OCI-LY7 (cell line): ENCODE measurements around the gene MPP7. TPM values are rescaled to one million over a fixed set of nuclear protein-coding genes. Genes with fewer than 3 reads are reported as not detected.

Experiments used
- BruUV-seq: library from RNA; stranded (reverse); fragments of 400-500 nt; replicated peaks from 2 replicates; lab custom pipeline; 2021; lab: Mats Ljungman, UMichigan
- CTCF ChIA-PET: fragments of 300-600 bp; sonication (Branson Sonifier 250); formaldehyde crosslinking; loops from one replicate; lab custom pipeline; 2022; ENCODE audit warnings: antibody characterized with exemption; ENCODE audit not compliant: unreplicated experiment; lab: Charles Lee
- POLR2A ChIA-PET: fragments of 300-600 bp; sonication (Branson Sonifier 250); formaldehyde crosslinking; loops from one replicate; lab custom pipeline; 2022; ENCODE audit warnings: antibody characterized with exemption; lab: Charles Lee
- DNase-seq: peaks from one replicate; pipeline ENCODE4 v3.0.0-alpha.2; 2015; ENCODE audit warnings: low spot score
- H2AFZ ChIP-seq: fragments of 200-600 bp; sonication (generic), shearing (Covaris generic); 2 replicates; pipeline ENCODE4 v1.6.1; 2014; ENCODE audit warnings: mild to moderate bottlenecking, antibody characterized with exemption, low read length, moderate library complexity
- H3K27ac ChIP-seq: fragments of 200-600 bp; sonication (generic); 2 replicates; pipeline ENCODE4 v1.5.1; 2014; ENCODE audit warnings: mixed run types, low read depth, mild to moderate bottlenecking, moderate library complexity, low read length, inconsistent platforms; ENCODE audit not compliant: poor library complexity, severe bottlenecking
- H3K36me3 ChIP-seq: fragments of 200-600 bp; sonication (generic); 2 replicates; pipeline ENCODE4 v1.6.1; 2014; ENCODE audit warnings: mild to moderate bottlenecking, antibody characterized with exemption, low read length, moderate library complexity, mixed read lengths; ENCODE audit not compliant: insufficient read depth
- H3K4me1 ChIP-seq: fragments of 200-600 bp; sonication (generic); 2 replicates; pipeline ENCODE4 v1.5.1; 2014; ENCODE audit warnings: mild to moderate bottlenecking, low read length; ENCODE audit not compliant: insufficient read depth, poor library complexity, severe bottlenecking
- H3K4me2 ChIP-seq: fragments of 200-600 bp; sonication (generic); 2 replicates; pipeline ENCODE4 v1.6.1; 2014; ENCODE audit warnings: mild to moderate bottlenecking, low read length
- H3K4me3 ChIP-seq: fragments of 200-600 bp; sonication (generic); 2 replicates; pipeline ENCODE4 v1.5.1; 2014; ENCODE audit warnings: mild to moderate bottlenecking, low read depth, low read length; ENCODE audit not compliant: poor library complexity, severe bottlenecking
- H3K79me2 ChIP-seq: fragments of 200-600 bp; sonication (generic); 2 replicates; pipeline ENCODE4 v1.6.1; 2016; ENCODE audit warnings: low read depth, mild to moderate bottlenecking, low read length, moderate library complexity, mixed read lengths; ENCODE audit not compliant: insufficient read depth
- H3K9me2 ChIP-seq: fragments of 200-600 bp; sonication (generic); 2 replicates; pipeline ENCODE4 v1.6.1; 2016; ENCODE audit warnings: mild to moderate bottlenecking, low read length, mixed read lengths; ENCODE audit not compliant: insufficient read depth
- H3K9me3 ChIP-seq: fragments of 200-600 bp; sonication (generic); 2 replicates; pipeline ENCODE4 v1.6.1; 2014; ENCODE audit warnings: mild to moderate bottlenecking, mixed run types, low read length, mixed read lengths
- H4K20me1 ChIP-seq: fragments of 200-600 bp; sonication (generic); 2 replicates; pipeline ENCODE4 v1.6.1; 2014; ENCODE audit warnings: mild to moderate bottlenecking, antibody characterized with exemption, low read length, moderate library complexity, mixed read lengths; ENCODE audit not compliant: insufficient read depth
- CTCF ChIP-seq: fragments of 200-600 bp; sonication (generic); conservative IDR thresholded peaks from 2 replicates; pipeline ENCODE4 v1.5.1; 2014; ENCODE audit warnings: mild to moderate bottlenecking, antibody characterized with exemption, low read length, moderate library complexity, mixed read lengths
- EZH2phosphoT487 ChIP-seq: fragments of 200-600 bp; sonication (generic); IDR thresholded peaks from 2 replicates; pipeline ENCODE4 v1.6.1; 2018; ENCODE audit warnings: low read depth, borderline replicate concordance, mild to moderate bottlenecking, mixed run types, antibody characterized with exemption, low read length, moderate library complexity, mixed read lengths
- intact Hi-C: fragments of 100-400 bp; cut with micrococcal nuclease; formaldehyde crosslinking; loops from one replicate; pipeline ENCODE4 v1.10.0; 2022; ENCODE audit not compliant: unreplicated experiment
- microRNA-seq: library from miRNA; unstranded; fragments of <30 nt; microRNA quantifications from one replicate; pipeline ENCODE4 v1.2.0, GENCODE V29; 2022; ENCODE audit warnings: borderline replicate concordance
- small RNA-seq: library from RNA; depleted of rRNA; stranded (forward); fragments of <200 nt; gene quantifications from one replicate; pipeline ENCODE3, GENCODE V24; 2014
- total RNA-seq, 2 experiments: library from RNA; depleted of rRNA in 1 of 2; stranded (reverse); fragments of >200 nt in 1 of 2; shearing (Covaris generic) in 1 of 2; gene quantifications; 2 replicates each; pipeline ENCODE4 v1.2.3, GENCODE V29; 2014 to 2022

MPP7 gene
- total RNA-seq, 2 experiments from 2014 or later: 15.0 to 19.6 TPM

GRCh38 chr10:28253169-28253785, 49.6 kb downstream of the MPP7 start:
- no peaks in the 10 kb centered on the region for H3K9me2 ChIP-seq
- no peaks in the 10 kb centered on the region for H3K9me3 ChIP-seq
- no peak overlapping the region for H3K4me2 ChIP-seq
- H3K4me3 ChIP-seq: no peak overlapping the region
- H3K79me2 ChIP-seq: no peaks in the 10 kb centered on the region
- no peaks in the 10 kb centered on the region for H3K4me1 ChIP-seq
- DNase-seq: no peak
- POLR2A ChIA-PET: interaction anchor here (0.6 to 1.2 kb wide), 4 partner anchors 13 to 366 kb away, joined by 3 to 7 read pairs (median 3); no protein-coding TSS in a partner anchor
- no peaks in the 10 kb centered on the region for H4K20me1 ChIP-seq
- no peaks in the 10 kb centered on the region for H3K36me3 ChIP-seq
- intact Hi-C loops: no loop called here
- no peak overlapping the region for H3K27ac ChIP-seq
- no TSS peak for BruUV-seq
- CTCF ChIA-PET: interaction anchor here (0.5 kb wide), 1 partner anchor 16 kb away, joined by 3 read pairs; no protein-coding TSS in a partner anchor
- no peak overlapping the region for H2AFZ ChIP-seq
- TF ChIP-seq EZH2phosphoT487: no peak
- TF ChIP-seq CTCF: no peak

Small RNA genes within 50 kb of the gene (microRNA-seq; reads per million reads assigned to microRNA genes)
- gene MIR8086: not detected

Small RNA genes within 50 kb of the gene (small RNA-seq; reads per million reads assigned to genes)
- gene MIR8086: not detected

Other genes with a start within 250 kb of the MPP7 start
- gene WAC, start 230.1 kb upstream of the MPP7 start, total RNA-seq (2014; rRNA removed; shearing (Covaris generic)): 111 and 114 TPM in 2 replicates
- 121 and 137 TPM in 2 replicates for gene WAC, start 230.1 kb upstream of the MPP7 start, total RNA-seq (2022)